ENCODE measurements around the gene E4F1.

E4F1 gene

GRCh38 chr16:2275476-2276367 lies 52.3 kb downstream of the E4F1 start:
- DNase-seq, result no peak

GRCh38 chr16:2276368-2277195 lies 53.2 kb downstream of the E4F1 start:
- DNase-seq, result no peak

GRCh38 chr16:2277466-2278271 lies 54.3 kb downstream of the E4F1 start:
- DNase-seq, result no peak

GRCh38 chr16:2278272-2278608 lies 54.8 kb downstream of the E4F1 start:
- no peak for DNase-seq

- DNase-seq, result no peak
These were observed 55.8 kb downstream of the E4F1 start for GRCh38 chr16:2278956-2279800.

GRCh38 chr16:2280461-2280860 lies 57.1 kb downstream of the E4F1 start:
- DNase-seq, result no peak

GRCh38 chr16:2280981-2281542 lies 57.7 kb downstream of the E4F1 start:
- DNase-seq, result no peak

GRCh38 chr16:2282262-2282661 lies 58.9 kb downstream of the E4F1 start:
- DNase-seq, result no peak

- no peak for DNase-seq
These were observed 59.6 kb downstream of the E4F1 start for GRCh38 chr16:2282866-2283555.

GRCh38 chr16:2284001-2284770 lies 60.8 kb downstream of the E4F1 start:
- DNase-seq, result no peak

GRCh38 chr16:2284797-2285576 lies 61.6 kb downstream of the E4F1 start:
- DNase-seq, result no peak
